ENCODE results near the gene CBLN1. TPM values are rescaled to one million over a fixed set of nuclear protein-coding genes. Genes with fewer than 3 reads are reported as not detected.
A peak's percentile ranks its signal among the peaks of the same experiment; 100 is the strongest.

CBLN1 gene
- total RNA-seq, 4 donors from 2014 or later: 0.32 TPM; not detected in 3

DNA sequence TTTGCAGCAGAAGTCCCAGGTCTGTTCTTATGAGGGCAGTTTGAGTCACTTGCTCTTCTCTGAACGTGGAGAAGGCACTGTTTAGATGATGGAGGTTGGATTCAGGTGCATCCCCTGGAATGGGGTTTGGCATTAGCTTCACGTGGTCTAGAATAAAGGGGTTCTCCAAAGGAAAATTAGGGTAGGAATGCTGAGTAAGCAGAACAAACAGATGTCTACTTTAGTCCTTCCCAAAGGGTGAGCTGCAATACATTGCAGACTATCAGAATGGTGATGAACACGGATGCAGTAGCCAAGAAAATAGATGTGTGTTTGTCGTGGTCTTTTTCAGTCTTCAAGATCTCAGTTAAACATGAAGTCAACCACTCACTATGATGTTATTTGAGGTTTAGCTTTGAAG is 3.3 kb upstream of the CBLN1 start:
- no peaks in the 10 kb centered on the region for H3K9me3 ChIP-seq
- no peak for DNase-seq
- TF ChIP-seq, protein P1, sequence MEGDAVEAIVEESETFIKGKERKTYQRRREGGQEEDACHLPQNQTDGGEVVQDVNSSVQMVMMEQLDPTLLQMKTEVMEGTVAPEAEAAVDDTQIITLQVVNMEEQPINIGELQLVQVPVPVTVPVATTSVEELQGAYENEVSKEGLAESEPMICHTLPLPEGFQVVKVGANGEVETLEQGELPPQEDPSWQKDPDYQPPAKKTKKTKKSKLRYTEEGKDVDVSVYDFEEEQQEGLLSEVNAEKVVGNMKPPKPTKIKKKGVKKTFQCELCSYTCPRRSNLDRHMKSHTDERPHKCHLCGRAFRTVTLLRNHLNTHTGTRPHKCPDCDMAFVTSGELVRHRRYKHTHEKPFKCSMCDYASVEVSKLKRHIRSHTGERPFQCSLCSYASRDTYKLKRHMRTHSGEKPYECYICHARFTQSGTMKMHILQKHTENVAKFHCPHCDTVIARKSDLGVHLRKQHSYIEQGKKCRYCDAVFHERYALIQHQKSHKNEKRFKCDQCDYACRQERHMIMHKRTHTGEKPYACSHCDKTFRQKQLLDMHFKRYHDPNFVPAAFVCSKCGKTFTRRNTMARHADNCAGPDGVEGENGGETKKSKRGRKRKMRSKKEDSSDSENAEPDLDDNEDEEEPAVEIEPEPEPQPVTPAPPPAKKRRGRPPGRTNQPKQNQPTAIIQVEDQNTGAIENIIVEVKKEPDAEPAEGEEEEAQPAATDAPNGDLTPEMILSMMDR (IDR thresholded peaks at IDR 0.05): no peak
- no peak for TF ChIP-seq POLR2A (IDR thresholded peaks at IDR 0.05)
- no peak for TF ChIP-seq EP300 (IDR thresholded peaks at IDR 0.05; ENCODE audit: low read depth)
- no peak for TF ChIP-seq POLR2AphosphoS5 (IDR thresholded peaks at IDR 0.05)
- H3K27ac ChIP-seq: no peak overlapping the region
- no peaks in the 10 kb centered on the region for H3K36me3 ChIP-seq
- 62 to 86% methylated on average over 1 to 4 of the region's 4 CpGs for WGBS, 2 donors (ENCODE audit: low coverage in 1 of 2)
- no peak overlapping the region for H3K4me3 ChIP-seq
- peaks cover 4 to 30% (median 23%) of the 10 kb centered on the region in 4 donors for H3K4me1 ChIP-seq
- intact Hi-C loops (cut with DNase I; ENCODE audit: low total_unique reads) (loop anchor here (5.0 kb wide), 1 partner anchor 1868 kb away; no protein-coding TSS in a partner anchor), in situ Hi-C loops (cut with MboI; ENCODE audit: low pct_ligation_motif_present in 1 of 4, low pct_unique_long_range_greater_than_20kb in 1 of 4, low sequenced_read_pairs in 3 of 4) (no loop called here)
- H3K27me3 ChIP-seq: peaks cover 80% of the 10 kb centered on the region

DNA sequence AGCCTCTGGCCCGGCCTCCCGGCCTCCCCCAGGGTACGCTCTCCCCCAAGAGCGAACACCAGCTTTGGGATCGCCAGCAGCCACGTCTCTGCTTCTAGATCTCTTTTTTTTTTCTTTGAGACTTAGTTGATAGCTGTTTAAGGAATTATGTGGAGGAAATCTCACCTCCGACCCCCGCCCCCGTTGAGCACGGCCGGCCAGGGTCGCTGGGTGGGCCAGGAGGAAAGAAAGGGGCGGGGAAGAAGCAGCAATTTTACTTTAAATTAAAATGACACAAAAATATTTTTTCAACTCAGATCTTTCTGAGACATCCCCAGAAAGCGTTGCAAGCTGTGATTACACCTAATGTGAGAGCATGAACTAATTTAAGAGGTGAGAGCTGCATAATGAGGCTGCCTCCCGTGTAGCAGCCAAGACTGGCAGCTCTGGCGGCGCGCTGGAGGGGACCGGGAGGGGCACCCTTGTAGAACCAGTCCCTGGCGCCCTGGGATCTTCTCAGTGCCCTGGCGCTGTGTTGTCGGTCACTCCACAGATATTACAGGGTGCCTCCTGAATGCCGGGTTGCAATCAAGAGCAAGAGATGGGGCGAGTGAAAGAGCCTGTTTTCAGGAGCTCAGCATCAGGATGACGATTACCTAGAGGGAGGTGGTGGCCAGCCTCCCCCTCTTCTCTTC is 1.9 kb upstream of the CBLN1 start:
- intact Hi-C loops (cut with DNase I; ENCODE audit: low total_unique reads): loop anchor here (5.0 kb wide), 1 partner anchor 1866 kb away; no protein-coding TSS in a partner anchor
- 2 to 11% methylated on average over 6 to 25 of the region's 25 CpGs for WGBS, 2 donors (ENCODE audit: low coverage in 1 of 2)
- H3K27me3 ChIP-seq: peaks cover 88% of the 10 kb centered on the region
- in situ Hi-C loops (cut with MboI; ENCODE audit: low pct_ligation_motif_present in 1 of 4, low pct_unique_long_range_greater_than_20kb in 1 of 4, low sequenced_read_pairs in 3 of 4): no loop called here
- no peak overlapping the region for H3K27ac ChIP-seq
- no peak for DNase-seq
- H3K36me3 ChIP-seq: no peaks in the 10 kb centered on the region
- peak overlapping the region in 2 of 4 donors; percentile 48 to 60 for H3K4me3 ChIP-seq
- TF ChIP-seq EP300 (IDR thresholded peaks at IDR 0.05; ENCODE audit: low read depth) (no peak), POLR2AphosphoS5 (IDR thresholded peaks at IDR 0.05) (no peak), POLR2A (IDR thresholded peaks at IDR 0.05) (no peak)
- TF ChIP-seq, protein P1 (IDR thresholded peaks at IDR 0.05): no peak
- H3K4me1 ChIP-seq: peaks cover 4 to 39% (median 28%) of the 10 kb centered on the region in 4 donors
- no peaks in the 10 kb centered on the region for H3K9me3 ChIP-seq

DNA sequence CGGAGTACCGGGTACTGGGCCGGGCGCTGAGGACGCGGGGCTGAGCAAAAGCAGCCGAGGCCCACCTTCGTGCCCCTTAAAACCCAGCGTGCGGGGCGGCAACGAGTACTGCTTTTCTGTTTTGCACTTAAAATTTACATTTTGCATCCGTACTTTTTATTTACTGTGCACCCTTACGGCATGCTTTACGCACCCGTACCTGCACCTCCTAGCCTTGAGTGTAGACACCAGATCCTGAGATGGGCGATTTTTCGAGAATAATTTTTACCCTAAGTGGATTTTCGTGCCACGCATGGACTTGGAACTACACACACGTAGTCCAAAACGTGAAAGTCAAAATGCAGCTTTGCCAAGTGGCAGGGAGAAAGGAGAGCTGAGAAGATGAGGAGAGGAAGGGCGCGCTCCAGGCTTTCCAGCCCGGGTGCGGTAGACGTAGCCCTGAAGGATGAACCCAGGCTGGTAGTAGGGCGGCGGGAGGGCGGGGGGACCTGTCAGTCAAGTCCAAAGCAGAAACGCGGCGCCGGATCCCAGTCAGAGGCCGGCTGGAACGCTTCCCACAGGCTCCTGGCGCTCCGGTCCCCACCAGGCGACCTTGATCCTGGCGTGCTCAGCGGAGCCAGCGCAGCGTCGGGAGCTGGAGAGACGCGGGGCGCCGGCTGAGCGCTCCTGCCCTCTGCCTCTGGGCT is 1.2 kb upstream of the CBLN1 start:
- H3K36me3 ChIP-seq: no peaks in the 10 kb centered on the region
- DNase-seq: no peak

More for the DNA sequence above, 1.2 kb upstream of the CBLN1 start:
- H3K4me3 ChIP-seq: peak overlapping the region in 3 of 4 donors; percentile 43 to 60 (median 48)
- peaks cover 4 to 44% (median 28%) of the 10 kb centered on the region in 4 donors for H3K4me1 ChIP-seq
- H3K27ac ChIP-seq: no peak overlapping the region
- H3K27me3 ChIP-seq: peaks cover 92% of the 10 kb centered on the region
- WGBS, 2 donors (ENCODE audit: low coverage in 1 of 2): 4 to 11% methylated on average over 4 to 49 of the region's 49 CpGs
- TF ChIP-seq, protein P1 (IDR thresholded peaks at IDR 0.05): no peak
- TF ChIP-seq POLR2AphosphoS5 (IDR thresholded peaks at IDR 0.05): no peak
- no peak for TF ChIP-seq EP300 (IDR thresholded peaks at IDR 0.05; ENCODE audit: low read depth)
- TF ChIP-seq POLR2A (IDR thresholded peaks at IDR 0.05): no peak
- H3K9me3 ChIP-seq: no peaks in the 10 kb centered on the region
- in situ Hi-C loops (cut with MboI; ENCODE audit: low pct_ligation_motif_present in 1 of 4, low pct_unique_long_range_greater_than_20kb in 1 of 4, low sequenced_read_pairs in 3 of 4) (no loop called here), intact Hi-C loops (cut with DNase I; ENCODE audit: low total_unique reads) (loop anchor here (5.0 kb wide), 1 partner anchor 1866 kb away; no protein-coding TSS in a partner anchor)

All from transverse colon (tissue), 4 donors.